ENCODE measurements around the gene QRICH2.

DNA sequence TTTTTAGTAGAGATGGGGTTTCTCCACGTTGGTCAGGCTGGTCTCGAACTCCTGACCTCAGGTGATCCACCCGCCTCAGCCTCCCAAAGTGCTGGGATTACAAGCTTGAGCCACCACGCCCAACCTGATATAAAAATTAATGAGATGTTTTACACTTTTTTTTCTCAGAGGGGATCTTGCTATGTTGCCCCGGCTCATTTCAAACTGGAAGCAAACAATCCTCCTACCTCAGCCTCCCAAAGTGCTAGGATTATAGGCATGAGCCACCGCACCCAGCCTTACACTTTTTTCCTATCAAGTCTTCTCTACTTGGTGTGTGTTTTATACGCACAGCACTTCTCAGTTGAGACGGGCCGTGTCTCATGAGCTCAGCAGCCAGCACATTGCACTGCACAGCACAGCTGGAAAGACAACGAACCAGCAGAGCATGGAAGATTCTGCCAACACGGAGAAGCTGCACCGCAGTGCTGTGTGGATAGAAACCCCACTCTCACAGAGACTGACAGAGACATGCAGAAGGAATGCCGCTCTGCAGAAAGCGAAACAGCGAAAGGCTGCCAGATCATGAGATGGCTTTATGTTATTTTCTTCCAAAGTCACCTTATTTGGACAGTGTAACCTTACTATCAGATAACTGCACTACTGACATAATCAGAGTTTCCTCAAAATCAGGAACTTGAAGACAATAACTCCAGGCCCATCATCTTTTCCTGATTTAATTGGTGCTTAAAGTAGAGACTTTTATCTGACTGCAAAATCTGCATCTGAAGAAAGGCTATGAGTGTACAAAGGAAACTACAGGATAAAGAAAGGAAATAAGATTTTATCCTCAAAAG, 6.5 kb upstream of the QRICH2 start:
- TF ChIP-seq POLR2A (IDR thresholded peaks at IDR 0.05), result peak in 1 of 2 donors; percentile 35
- TF ChIP-seq, protein P1, sequence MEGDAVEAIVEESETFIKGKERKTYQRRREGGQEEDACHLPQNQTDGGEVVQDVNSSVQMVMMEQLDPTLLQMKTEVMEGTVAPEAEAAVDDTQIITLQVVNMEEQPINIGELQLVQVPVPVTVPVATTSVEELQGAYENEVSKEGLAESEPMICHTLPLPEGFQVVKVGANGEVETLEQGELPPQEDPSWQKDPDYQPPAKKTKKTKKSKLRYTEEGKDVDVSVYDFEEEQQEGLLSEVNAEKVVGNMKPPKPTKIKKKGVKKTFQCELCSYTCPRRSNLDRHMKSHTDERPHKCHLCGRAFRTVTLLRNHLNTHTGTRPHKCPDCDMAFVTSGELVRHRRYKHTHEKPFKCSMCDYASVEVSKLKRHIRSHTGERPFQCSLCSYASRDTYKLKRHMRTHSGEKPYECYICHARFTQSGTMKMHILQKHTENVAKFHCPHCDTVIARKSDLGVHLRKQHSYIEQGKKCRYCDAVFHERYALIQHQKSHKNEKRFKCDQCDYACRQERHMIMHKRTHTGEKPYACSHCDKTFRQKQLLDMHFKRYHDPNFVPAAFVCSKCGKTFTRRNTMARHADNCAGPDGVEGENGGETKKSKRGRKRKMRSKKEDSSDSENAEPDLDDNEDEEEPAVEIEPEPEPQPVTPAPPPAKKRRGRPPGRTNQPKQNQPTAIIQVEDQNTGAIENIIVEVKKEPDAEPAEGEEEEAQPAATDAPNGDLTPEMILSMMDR (IDR thresholded peaks at IDR 0.05 in 4 of 5, conservative IDR thresholded peaks at IDR 0.05 in 1 of 5), result no peak
